NCI-H82 treated with DMSO at 0.1 percent for 48 hours (cell line): Measurements from ENCODE around the gene SWI5.
"Not testable (repeated sequence)": the region's sequence is repeated elsewhere in the genome, so short reads cannot be mapped to it uniquely, and the experiment has no call there.

ENCODE experiments used
- DNase-seq: peaks from one replicate; lab custom pipeline; 2025; ENCODE audit not compliant: unreplicated experiment; lab: John Stamatoyannopoulos, UW

The SWI5 gene

DNA sequence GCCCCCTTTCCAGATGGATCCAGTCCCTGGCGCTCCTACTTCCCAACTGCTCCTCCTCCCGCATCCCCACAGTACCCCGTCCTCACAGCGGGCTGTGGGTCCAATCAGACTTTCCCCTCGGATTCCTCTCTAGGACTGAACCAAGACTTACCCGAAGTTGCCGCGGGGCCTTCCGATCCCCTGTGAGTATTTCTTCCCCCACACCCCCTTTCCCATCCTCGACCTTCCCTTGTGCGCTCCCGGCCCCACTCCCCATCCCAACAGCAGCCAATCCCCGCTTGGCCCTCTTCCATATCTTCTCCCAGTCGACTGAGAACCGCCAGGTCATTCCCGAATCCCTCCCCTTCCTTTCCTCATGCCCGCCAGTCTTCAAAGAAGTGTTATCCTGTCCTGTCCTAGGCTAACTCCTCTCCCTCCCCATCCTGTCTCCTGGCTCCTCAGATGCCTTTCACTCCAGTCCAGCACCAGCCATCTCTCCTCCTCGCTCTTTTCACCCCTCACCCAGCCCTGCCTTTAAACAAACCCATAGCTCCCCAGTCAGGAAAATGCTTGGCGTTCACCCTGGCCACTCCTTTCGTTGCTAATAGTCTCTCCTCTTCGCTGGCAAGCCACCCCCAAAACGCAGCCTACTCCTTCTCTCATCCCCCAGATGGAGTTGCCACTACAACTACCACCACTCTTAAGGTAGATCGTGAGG is 646 bp downstream of the SWI5 start:
- DNase-seq = no peak

DNA sequence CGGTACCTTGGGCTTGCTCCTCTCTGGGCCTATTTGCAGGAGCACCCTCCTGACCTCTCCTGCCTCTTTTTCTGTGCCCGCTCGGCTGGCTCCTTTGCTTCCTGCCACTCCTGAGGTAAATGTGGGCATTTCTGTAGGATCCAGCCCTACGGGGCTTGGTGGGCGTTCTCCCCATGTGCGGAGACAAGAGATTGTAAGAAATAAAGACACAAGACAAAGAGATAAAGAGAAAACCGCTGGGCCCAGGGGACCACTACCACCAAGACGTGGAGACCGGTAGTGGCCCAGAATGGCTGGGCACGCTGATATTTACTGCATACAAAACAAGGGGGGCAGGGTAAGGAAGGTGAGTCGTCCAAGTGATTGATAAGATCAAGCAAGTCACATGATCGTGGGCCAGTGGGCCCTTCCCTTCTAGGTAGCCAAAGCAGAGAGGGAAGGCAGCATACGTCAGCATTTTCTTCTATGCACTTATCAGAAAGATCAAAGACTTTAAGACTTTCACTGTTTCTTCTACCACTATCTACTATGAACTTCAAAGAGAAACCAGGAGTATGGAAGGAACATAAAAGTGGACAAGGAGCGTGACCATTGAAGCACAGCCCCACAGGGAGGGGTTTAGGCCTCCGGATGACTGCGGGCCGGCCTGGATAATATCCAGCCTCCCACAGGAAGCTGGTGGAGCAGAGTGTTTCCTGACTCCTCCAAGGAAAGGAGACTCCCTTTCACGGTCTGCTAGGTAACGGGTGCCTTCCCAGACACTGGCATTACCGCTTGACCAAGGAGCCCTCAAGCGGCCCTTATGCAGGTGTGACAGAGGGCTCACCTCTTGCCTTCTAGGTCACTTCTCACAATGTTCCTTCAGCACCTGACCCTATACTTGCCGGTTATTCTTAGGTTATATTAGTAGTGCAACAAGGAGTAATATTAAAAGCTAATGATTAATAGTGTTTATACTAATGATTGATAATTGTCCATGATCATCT is 3.3 kb downstream of the SWI5 start:
- DNase-seq = not testable (repeated sequence)

DNA sequence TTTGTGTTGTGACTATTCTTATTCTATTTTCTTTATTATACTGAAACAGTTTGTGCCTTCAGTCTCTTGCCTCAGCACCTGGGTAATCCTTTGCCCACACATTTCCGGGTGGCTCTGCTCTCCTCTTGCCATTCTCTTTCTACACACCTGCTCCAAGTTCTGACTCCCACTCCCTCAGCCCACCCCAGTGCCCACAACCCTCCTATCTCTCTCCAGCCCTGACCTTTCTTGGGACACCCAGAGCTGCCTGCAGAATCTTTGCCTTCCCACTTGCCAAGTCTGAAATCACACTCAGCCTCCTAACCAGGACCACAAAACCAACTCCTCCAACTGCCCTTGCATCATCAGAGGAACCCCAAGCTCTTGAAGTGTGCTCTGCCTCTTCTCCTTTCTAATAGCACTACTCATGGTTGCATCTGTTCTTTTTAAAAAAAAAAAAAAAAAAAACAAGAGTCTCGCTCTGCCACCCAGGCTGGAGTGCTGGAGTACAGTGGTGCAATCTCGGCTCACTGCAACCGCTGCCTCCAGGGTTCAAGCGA is 4.1 kb downstream of the SWI5 start:
- DNase-seq = no peak

DNA sequence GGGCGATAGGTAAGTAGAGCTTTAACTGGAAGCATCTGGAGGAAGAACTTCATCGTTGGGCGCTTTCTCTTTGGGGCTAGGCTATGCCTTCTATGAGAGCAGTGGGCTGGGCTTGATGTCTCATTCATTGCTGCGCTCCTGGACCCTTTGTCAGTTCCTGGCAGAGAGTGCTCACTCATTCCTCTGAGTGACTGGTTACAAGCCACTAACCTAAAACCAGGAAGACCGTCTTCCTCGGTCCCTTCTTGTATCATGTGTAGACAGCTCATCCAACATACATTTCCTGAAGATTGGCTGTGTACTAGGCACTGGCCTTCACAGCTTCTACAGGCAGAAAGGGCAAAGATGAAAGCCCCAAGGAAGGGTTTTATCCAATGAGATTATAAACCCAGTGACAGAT is 6.4 kb downstream of the SWI5 start:
- DNase-seq = peak; percentile 45

DNA sequence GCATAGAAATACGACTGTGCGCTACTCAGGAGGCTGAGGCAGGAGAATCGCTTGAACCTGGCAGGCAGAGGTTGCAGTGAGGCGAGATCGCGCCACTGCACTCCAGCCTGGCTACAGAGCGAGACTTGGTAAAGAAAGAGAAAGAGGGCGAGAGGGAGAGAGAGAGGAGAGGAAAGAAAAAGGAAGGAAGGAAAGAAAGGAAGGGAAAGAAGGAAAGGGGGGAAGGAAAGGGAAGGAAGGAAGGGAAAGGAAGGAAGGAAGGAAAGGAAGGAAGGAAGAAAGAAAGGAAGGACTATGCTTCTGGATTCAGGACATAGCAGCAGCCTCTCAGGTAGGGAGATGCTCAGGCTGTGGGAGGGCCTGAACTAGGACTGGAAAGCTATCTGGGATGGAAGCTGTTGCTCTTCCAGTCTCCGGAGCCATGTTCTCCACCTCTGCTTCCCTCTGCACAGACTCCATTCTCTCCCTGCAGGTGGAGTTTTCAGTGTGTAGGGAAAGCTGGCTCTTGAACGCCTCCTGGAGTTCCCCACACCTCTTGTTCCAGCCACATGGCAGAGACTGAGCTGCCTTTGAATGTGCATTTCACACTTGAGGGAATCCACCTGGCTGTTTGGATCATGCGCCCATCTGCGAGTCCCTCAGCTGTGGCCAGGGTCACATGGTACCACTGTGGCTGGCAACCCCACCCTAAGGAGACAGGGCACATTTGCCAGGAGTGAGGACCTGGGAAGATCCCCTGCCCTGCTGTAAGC is 9.1 kb downstream of the SWI5 start:
- no peak for DNase-seq

DNA sequence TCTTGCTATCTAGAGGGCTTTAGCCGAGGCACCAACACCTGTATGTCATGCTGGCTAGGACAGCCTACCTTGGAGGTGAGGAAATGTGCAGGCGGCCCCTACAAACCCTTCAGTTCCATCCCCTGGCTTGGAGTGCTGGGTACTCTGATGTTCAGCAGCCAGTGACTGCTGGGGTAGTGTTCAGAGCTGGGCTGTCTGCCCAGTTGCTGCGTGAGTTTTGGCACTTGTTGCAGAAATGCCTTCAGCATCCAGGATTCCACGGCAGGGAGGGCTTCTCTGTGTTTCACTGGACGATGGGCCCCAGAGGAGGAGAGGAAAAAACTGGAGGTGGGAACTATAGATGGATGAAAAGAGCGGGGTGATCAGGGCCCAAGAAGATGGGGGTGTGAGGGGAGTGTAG is 10.4 kb downstream of the SWI5 start:
- DNase-seq = no peak

DNA sequence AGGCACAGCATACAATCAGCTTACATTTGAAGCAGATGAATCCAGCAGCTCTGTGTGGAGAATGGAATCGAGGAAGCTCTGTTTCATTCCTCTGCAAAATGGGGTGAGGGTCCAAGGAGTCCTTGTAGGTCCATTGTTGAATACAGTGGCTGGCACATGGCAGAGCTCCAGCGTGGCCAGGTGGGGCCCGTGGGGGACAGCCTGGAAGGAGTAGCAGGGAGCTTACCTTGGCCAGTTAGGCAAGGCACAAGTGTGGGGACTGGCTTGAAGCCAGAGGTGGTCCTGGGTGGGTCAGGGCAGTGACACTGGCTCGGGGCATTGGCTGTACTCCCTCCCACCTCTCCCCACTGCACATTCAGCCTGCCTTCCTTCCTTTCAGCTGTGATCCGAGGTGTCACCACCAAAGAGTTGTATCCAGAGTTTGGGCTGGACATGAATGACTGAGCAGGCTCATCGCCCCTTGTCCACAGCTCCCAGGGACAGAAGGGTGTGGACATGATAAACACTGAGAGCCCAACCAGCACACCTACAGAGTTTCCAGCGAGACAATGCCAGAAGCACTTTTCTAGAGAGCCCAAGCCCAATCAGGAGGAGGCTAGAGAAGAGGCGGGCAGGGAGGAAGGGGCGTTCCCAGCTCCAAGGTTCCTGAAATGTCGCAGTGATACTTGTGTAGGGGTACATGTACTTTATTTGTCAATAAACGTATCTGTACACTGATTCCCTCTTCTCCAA is 12.4 kb downstream of the SWI5 start:
- DNase-seq = no peak

DNA sequence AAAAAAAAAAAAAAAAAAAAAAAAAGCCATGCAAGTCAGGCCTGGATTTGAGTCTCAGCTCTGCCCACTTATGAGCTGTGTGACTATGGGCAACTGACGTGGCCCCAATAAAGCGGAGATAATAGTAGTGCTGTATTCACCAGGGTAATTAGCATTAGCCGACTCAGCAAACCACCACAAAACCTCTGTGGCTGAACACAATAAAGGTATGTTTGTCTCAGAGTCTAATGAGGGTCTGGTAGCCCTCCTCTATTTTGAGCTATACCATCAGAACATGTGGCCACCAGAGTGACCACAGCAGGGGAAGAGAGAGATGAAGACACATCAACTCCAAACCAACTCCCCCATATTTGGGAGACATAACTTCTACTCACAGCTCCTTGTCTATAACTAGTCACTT is 15.9 kb downstream of the SWI5 start:
- DNase-seq = no peak

DNA sequence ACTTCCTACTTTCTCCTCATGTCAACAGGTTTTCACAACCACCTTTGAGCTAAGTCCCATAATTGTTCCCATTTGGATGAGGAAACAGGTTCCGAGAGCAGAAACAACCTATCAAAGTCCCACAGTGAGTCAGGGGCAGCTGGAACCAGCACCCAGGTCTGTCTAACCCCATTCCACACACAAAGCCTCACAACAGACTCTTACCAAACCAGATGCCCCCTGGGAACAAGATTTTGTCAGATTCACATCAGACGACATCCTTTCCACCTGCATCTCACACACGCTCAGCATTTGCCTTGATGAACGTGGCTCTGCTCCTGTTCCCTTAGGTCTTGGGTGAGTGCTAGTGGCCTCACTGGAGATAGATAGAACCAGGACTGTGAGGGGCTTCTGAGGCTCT is 17.0 kb downstream of the SWI5 start:
- no peak for DNase-seq

DNA sequence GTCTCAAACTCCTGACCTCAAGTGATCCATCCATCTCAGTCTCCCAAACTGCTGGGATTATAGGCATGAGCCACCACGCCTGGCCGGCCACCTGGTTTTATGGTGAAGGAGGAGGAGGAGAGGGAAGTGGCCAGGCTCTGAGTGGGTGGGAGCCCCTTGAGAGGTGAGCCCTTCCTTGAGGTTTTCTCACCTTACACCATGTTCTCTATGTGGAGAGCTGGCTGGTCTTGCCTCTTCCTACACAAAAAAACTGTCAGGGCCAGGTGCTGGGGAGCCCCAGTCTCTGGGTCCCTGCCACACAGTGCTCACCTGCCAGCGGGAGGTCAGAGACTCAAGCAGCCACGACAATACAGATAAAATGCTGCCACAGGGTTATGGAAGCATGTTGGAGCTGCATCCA is 18.1 kb downstream of the SWI5 start:
- DNase-seq = no peak

DNA sequence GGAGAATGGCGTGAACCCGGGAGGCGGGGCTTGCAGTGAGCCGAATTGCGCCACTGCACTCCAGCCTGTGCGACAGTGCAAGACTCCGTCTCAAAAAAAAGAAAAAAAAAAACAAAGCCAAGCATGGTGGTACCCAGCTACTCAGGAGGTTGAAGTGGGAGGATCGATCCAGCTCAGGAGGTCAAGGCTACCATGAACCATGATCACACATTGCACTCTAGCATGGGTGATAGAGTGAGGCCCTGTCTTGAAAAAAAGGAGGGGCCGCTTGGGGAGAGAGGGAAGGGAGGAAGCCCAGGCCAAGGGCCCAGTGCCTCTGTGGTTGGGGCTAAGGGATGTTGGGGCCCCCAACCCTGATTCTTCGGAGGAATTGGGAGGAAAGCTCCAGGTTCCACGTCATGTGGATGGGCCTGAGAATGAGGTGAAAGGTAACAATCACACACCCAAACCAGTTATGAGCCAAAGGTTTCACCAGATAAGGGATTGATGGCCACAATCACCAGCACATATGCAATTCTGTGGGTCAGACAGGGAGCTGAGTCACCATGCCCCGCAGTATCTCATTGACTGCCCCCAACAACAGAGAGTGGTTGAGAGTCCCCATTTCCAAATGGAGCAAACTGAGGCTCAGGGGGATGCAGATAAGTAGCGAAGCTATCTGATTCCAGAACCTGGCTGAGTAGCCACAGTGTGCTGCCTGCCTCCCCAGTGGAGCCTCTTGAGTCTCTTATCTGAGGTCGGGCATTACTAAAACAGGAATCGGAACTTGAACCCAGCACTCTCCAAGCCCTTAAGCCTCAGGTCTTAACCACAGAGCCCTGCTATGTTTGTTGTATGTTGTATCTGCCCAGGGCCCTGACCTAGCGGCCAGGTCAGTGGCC is 20.5 kb downstream of the SWI5 start:
- DNase-seq = no peak

DNA sequence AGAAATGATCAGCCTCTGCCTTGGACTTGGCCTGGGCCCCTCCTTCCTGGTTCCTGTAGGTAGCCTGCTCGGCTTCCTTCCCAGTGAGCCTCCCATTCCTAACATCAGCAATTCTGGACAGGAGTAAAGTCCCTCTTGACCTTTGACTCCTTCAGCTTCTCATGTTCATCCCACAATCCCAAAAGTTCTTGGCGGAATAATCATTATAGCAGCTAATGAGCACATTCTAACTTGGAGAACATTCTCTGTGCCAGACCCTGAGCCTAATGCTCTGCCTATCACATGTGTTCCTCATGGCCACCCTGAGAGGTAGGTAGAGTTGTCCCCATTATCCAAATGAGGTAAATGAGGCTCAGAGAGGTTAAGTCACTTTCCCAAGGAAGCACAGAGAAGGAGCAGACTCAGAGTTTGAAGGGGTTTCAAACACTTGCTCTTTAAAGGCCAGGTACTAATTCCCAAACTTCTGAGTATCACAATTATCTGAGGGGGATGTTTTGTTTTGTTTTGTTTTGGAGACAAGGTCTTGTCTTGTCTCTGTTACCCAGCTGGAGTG is 21.2 kb downstream of the SWI5 start:
- DNase-seq = no peak

DNA sequence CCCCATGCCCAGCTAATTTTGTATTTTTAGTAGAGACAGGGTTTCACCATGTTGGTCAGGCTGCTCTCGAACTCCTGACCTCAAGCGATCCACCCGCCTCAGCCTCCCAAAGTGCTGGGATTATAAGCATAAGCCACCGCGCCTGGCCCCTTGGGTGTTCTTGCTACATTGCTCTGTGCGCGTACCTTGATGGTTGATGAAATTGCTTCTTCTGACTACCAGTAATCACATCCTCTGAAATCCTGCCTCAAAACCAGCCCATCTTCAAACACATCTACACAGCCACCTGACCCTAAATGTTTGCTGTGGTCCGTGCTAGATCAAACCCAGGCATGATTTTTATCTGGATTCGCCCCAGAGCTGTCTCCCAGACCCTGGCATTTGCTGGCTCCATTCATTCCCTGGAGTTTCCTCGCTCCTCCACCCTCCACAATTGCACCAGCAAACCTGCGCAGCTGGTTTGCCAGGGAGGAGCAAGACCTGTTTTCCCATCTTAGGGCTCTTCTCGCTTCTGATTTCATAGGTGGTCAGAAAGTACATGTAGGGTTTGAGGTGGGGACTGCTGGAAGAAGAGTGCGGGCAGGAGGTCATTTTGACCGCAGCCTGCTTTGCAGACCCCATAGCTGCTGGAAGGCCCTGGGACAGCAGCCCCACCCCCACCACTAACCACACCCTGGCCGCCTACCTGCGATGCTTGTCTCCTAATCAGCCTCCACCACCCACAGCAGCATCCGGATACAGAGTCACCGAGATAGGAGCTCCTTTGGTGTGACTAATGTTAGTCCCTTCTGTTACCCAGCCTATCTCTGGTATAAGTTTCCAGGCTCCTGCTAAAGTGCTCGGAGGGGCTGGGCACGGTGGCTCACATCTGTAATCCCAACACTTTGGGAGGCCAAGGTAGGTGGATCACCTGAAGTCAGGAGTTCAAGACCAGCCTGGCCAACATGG is 22.7 kb downstream of the SWI5 start:
- no peak for DNase-seq

DNA sequence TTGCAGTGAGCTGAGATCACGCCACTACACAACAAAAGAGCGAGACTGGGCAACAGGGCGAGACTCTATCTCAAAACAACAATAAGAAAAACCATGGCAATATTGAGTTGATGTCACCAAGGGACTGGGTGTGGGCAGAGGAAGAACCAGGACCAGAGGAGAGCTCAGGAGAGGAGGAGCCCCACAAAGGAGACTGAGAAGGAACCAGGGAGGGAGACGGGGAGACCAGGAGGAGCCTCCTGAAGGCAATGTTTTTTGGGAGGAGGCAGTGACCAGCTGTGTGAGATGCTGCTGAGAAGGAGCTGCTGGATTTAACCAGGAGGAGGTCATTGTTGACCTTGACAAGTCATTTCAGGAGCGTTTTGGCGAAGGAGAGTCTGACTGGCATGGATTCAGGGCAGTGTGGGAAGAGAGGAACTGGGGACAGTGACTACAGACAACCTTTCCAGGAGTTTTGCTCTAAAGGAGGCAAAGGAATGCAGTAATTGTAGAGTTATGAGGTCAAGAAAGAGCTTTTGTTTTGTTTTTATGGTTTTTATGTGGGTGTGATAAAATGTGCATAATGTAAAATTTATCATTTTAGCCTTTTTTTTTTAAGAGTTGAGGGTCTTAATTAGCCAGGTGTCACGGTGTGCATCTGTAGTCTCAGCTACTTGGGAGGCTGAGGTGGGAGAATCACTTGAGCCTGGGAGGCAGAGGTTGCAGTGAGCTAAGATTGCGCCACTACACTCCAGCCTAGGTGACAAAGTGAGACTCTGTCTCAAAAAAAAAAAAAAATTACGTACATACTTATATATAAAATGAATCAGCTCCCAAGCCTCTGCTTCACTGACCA is 28.3 kb downstream of the SWI5 start:
- no peak for DNase-seq

DNA sequence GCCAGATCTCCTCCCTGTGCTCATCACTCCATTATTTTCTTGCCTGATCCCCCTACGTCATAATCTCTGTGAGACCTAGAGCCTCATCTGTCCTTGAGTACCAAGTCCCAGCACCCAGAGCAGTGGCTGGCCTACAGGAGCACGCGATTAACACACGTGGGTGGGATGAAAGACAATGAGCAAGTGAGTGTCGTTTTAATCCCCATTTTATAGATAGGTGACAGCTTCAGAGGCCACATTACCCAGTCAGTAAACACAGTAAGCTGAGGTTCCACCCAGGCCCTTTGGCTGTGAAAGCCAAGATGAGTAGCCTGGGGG is 28.9 kb downstream of the SWI5 start:
- peak; percentile 95 for DNase-seq

DNA sequence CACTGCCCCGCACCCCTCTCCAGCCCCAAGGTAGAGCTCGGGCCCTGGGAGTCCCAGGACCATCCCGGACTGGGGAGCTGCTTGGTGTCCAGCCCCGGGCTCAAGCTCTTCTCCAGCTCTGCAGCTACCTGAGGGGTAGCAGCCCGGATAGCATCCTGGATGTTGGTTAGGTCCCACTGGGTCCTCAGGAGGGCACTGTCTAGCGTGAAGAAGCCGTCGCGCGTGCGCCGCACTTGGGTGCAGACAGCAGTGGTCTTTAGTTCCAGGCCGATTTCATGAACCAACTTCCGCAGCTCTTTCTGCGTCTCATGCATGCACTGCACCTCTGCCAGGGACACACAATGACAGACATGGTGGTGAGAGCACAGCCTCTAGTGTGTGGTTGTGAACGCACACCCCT is 33.5 kb downstream of the SWI5 start:
- DNase-seq = no peak

DNA sequence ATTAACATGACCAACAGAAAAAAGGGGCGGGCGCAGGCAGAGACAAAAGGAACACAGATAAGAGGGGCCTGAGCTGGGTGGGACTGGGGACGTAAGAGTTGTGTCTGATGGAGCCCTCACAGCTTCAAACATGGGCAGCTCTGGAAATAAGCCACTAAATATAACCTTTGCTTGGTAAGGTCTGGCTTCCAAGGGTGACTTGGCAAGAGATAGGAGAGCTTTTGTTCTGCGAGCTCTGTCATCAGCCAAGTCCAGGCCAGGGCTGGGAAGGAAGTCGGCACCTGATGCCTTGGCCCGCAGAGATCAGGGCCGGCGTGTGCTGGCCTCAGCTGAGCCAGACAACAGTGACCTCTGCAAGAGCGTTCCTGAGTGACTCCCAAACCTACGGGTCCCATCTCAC is 34.4 kb downstream of the SWI5 start:
- no peak for DNase-seq

DNA sequence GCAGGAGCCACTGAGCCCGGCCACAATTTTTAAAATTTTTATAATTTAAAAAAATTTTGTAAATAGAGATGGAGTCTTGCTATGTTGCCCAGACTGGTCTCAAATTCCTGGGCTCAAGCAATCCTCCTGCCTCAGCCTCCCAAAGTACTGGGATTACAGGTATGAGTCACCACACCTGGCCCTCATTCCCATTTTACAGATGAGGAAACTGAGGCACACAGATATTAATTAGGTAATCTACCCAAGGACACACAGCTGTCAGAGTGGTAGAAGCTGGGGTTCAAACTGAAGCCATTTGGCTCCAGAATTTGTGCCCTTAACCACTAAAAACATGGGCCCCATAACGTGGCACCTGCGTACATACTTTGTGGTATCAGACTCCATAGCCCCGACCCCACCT is 38.6 kb downstream of the SWI5 start:
- DNase-seq = no peak
